Esophagus muscularis mucosa (tissue), 4 donors: ENCODE measurements around the gene KLHL25. TPM values are rescaled to one million over a fixed set of nuclear protein-coding genes. Genes with fewer than 3 reads are reported as not detected.

ENCODE experiments used
- DNase-seq: peaks from one replicate; pipeline ENCODE4 v3.0.0-alpha.2; 2017; ENCODE audit errors: extremely low spot score
- H3K27ac ChIP-seq, 4 donors: fragments of 200-600 bp; sonication (generic); replicated peaks in 1 of 4; 1 replicate in 3 of 4; 2 replicates in 1 of 4; pipeline ENCODE4 v1.5.1; 2016 to 2019; ENCODE audit warnings: mild to moderate bottlenecking in 1 of 4
- H3K27me3 ChIP-seq, 4 donors: fragments of 200-600 bp; sonication (generic); one replicate each; pipeline versions ENCODE4 v1.5.1 to v1.6.0; 2016 to 2019
- H3K36me3 ChIP-seq, 4 donors: fragments of 200-600 bp; sonication (generic); one replicate each; pipeline ENCODE4 v1.5.1; 2016 to 2019
- H3K4me1 ChIP-seq, 4 donors: fragments of 200-600 bp; sonication (generic); one replicate each; pipeline ENCODE4 v1.5.1; 2016 to 2019
- H3K4me3 ChIP-seq, 4 donors: fragments of 200-600 bp; sonication (generic); 1 replicate in 2 of 4; 2 replicates in 2 of 4; pipeline ENCODE4 v1.5.1; 2016 to 2019; ENCODE audit warnings: mild to moderate bottlenecking in 4 of 4, moderate library complexity in 1 of 4
- H3K9me3 ChIP-seq, 4 donors: fragments of 200-600 bp; sonication (generic); 1 replicate in 3 of 4; 2 replicates in 1 of 4; pipeline ENCODE4 v1.5.1; 2016 to 2019
- CTCF ChIP-seq, 3 experiments: fragments of 200-600 bp in 2 of 3; fragments of 450-650 bp in 1 of 3; sonication (generic) in 2 of 3; IDR thresholded peaks; one replicate each; pipeline ENCODE4 v1.5.1; 2017 to 2019; ENCODE audit warnings: antibody characterized with exemption in 3 of 3, mild to moderate bottlenecking in 2 of 3, moderate library complexity in 1 of 3
- EP300 ChIP-seq: sonication (generic); formaldehyde crosslinking; IDR thresholded peaks from one replicate; pipeline ENCODE4 v1.6.1; 2017; ENCODE audit warnings: antibody characterized with exemption
- POLR2A ChIP-seq: fragments of 450-650 bp; IDR thresholded peaks from one replicate; pipeline ENCODE4 v1.6.1; 2017; ENCODE audit warnings: antibody characterized with exemption, moderate library complexity, mild to moderate bottlenecking, low read depth
- POLR2AphosphoS5 ChIP-seq, 2 donors: sonication (generic); formaldehyde crosslinking; IDR thresholded peaks; one replicate each; pipeline ENCODE4 v1.6.1; 2017; ENCODE audit warnings: antibody characterized with exemption in 2 of 2
- WGBS: methylation state at CpG from one replicate; pipeline ENCODE4 v1.1.5; 2018; 5-methylcytosine and 5-hydroxymethylcytosine counted together
- intact Hi-C: fragments of 100-400 bp; cut with DNase I; formaldehyde crosslinking; loops from one replicate; pipeline ENCODE4 v1.15.1; 2023
- total RNA-seq, 4 donors: library from RNA; depleted of rRNA; stranded (reverse); fragments of >200 nt; gene quantifications; one replicate each; pipeline versions ENCODE4 v1.1.0 to v1.2.1, GENCODE V29; 2016

KLHL25 gene
- total RNA-seq, 4 donors from 2014 or later, result 10.8 to 24.4 (median 12.0) TPM

DNA sequence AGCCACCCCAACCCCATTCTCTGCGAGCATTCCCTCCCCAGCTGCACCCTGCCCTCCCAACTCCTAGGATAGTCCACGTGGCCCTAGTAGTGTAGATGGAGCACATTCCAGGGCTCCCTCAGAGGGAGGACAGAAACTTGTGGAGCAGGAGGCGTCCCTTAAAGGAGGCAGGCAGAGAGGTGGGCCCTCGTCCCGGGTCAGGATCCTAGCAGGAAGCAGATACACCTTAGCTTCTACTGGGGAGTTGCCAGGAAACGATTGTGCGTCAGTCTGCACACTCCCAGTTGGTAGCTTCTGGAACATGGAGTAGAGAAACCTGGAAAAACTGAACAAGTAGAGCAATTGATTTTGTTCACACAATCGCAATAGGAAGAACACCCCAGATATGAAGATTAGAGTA is 43.9 kb upstream of the KLHL25 start:
- Histone ChIP-seq H3K4me1 (peaks cover 0 to 14% (median 12%) of the 10 kb centered on the region in 4 donors), H3K36me3 (no peaks in the 10 kb centered on the region), H3K4me3 (no peak overlapping the region), H3K27me3 (peaks cover 0 to 3% (median 0%) of the 10 kb centered on the region in 4 donors), H3K27ac (no peak overlapping the region), H3K9me3 (no peaks in the 10 kb centered on the region)
- no peak for DNase-seq
- intact Hi-C loops, result loop anchor here (5.0 kb wide), 1 partner anchor 541 kb away; no protein-coding TSS in a partner anchor
- no peak for TF ChIP-seq EP300
- no peak for TF ChIP-seq POLR2A
- TF ChIP-seq CTCF (IDR thresholded peaks at IDR 0.05), result no peak
- TF ChIP-seq POLR2AphosphoS5 (IDR thresholded peaks at IDR 0.05), result no peak
- 94% methylated on average over 8 of the region's 8 CpGs for WGBS

DNA sequence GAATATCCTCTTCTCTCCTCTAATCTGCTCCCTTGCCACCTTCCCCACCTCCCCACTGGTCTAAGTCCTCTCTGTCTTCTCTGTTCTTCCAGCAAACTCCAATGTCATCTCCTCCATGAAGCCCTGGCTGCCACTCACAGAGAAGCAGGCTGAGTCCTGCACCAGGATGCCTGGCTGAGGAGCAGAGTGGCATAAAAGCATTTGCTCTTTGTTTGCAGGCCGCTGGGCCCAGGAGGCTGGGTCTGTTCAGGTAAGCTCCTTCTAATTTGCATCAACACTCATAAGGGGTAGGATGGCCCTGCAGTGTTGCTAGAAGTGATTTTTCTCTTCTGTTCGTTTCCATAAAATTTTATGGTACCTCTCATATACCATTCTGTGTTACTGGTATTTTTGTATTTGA is 43.2 kb upstream of the KLHL25 start:
- TF ChIP-seq POLR2A (no peak), EP300 (no peak), POLR2AphosphoS5 (IDR thresholded peaks at IDR 0.05) (no peak), CTCF (IDR thresholded peaks at IDR 0.05) (no peak)
- no peaks in the 10 kb centered on the region for H3K9me3 ChIP-seq
- 76% methylated on average over 2 of the region's 2 CpGs for WGBS
- no peaks in the 10 kb centered on the region for H3K36me3 ChIP-seq
- no peaks in the 10 kb centered on the region for H3K27me3 ChIP-seq
- DNase-seq, result no peak
- H3K27ac ChIP-seq, result no peak overlapping the region
- H3K4me3 ChIP-seq, result no peak overlapping the region
- intact Hi-C loops, result loop anchor here (5.0 kb wide), 1 partner anchor 541 kb away; no protein-coding TSS in a partner anchor
- H3K4me1 ChIP-seq, result peaks cover 0 to 14% (median 12%) of the 10 kb centered on the region in 4 donors

GRCh38 chr15:85837011-85837433 is 42.3 kb upstream of the KLHL25 start:
- H3K27me3 ChIP-seq, result no peaks in the 10 kb centered on the region
- intact Hi-C loops, result loop anchor here (5.0 kb wide), 1 partner anchor 540 kb away; no protein-coding TSS in a partner anchor
- 84% methylated on average over 6 of the region's 6 CpGs for WGBS
- no peaks in the 10 kb centered on the region for H3K36me3 ChIP-seq
- DNase-seq, result no peak
- no peak overlapping the region for H3K27ac ChIP-seq
- TF ChIP-seq POLR2AphosphoS5 (IDR thresholded peaks at IDR 0.05), result no peak
- TF ChIP-seq CTCF (IDR thresholded peaks at IDR 0.05), result no peak
- no peak for TF ChIP-seq POLR2A
- TF ChIP-seq EP300, result no peak
- H3K4me3 ChIP-seq, result no peak overlapping the region
- peaks cover 0 to 14% (median 12%) of the 10 kb centered on the region in 4 donors for H3K4me1 ChIP-seq
- no peaks in the 10 kb centered on the region for H3K9me3 ChIP-seq

GRCh38 chr15:85834651-85835050 is 39.9 kb upstream of the KLHL25 start:
- 100% methylated on average over 3 of the region's 3 CpGs for WGBS
- intact Hi-C loops, result loop anchor here (5.0 kb wide), 1 partner anchor 537 kb away; no protein-coding TSS in a partner anchor
- Histone ChIP-seq H3K4me3 (no peak overlapping the region), H3K27me3 (no peaks in the 10 kb centered on the region), H3K4me1 (peaks cover 0 to 6% (median 4%) of the 10 kb centered on the region in 4 donors), H3K27ac (no peak overlapping the region), H3K9me3 (no peaks in the 10 kb centered on the region), H3K36me3 (no peaks in the 10 kb centered on the region)
- TF ChIP-seq CTCF (IDR thresholded peaks at IDR 0.05) (no peak), EP300 (no peak), POLR2AphosphoS5 (IDR thresholded peaks at IDR 0.05) (no peak), POLR2A (no peak)
- DNase-seq, result no peak

- TF ChIP-seq POLR2A (no peak), CTCF (IDR thresholded peaks at IDR 0.05) (no peak), POLR2AphosphoS5 (IDR thresholded peaks at IDR 0.05) (no peak), EP300 (no peak)
- Histone ChIP-seq H3K4me3 (no peak overlapping the region), H3K27ac (no peak overlapping the region), H3K36me3 (no peaks in the 10 kb centered on the region), H3K27me3 (no peaks in the 10 kb centered on the region), H3K4me1 (peaks cover 0 to 6% (median 4%) of the 10 kb centered on the region in 4 donors), H3K9me3 (no peaks in the 10 kb centered on the region)
- intact Hi-C loops, result no loop called here
- WGBS, result 85% methylated on average over 2 of the region's 4 CpGs
- DNase-seq, result no peak
Observed at GRCh38 chr15:85832394-85832793, 37.7 kb upstream of the KLHL25 start.
